Loucy (cell line): ENCODE measurements around the gene TTC7B.

Experiments
- EZH2phosphoT487 ChIP-seq: fragments of 200-600 bp; IDR thresholded peaks from 2 replicates; pipeline ENCODE4 v1.6.1; 2018; ENCODE audit warnings: antibody characterized with exemption, mild to moderate bottlenecking, moderate library complexity, borderline replicate concordance
- TF ChIP-seq, protein P1 (sequence below): fragments of 200-600 bp; sonication (generic); conservative IDR thresholded peaks from 2 replicates; pipeline ENCODE4 v1.5.1; 2014; ENCODE audit warnings: mild to moderate bottlenecking, antibody characterized with exemption, low read length

DNA sequence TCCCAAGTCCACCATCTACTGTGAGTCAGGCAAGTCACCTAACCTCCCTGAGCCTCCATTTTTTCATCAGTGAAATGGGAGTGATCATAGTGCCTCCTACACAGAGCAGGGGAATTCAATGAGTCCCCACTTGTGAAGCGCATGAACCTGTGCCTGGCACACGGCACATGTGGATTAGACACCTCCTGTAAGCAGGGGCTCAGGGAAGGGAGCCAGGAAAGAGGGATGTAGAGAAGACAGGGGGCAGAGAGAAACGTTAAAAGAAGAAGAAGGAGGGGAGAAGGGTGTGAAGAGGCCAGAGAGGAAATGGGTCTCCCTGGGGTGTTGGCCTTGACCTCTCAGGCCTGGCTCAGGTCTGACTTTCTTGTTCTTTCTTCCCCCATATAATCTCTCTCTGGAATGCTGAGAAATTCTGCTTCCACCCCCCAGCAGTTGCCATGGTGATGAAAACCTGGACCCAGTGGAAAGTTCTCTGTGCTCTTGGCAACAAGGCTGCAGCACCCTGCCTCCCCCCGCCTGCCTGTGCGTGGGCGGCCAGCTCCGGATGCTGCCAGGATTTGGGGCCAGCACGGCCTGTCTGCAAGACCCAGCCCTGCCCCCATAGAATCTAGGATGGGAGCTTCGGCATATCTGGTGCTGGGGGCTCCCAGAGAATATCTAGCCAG, 324.9 kb downstream of the TTC7B start:
- TF ChIP-seq, protein P1, sequence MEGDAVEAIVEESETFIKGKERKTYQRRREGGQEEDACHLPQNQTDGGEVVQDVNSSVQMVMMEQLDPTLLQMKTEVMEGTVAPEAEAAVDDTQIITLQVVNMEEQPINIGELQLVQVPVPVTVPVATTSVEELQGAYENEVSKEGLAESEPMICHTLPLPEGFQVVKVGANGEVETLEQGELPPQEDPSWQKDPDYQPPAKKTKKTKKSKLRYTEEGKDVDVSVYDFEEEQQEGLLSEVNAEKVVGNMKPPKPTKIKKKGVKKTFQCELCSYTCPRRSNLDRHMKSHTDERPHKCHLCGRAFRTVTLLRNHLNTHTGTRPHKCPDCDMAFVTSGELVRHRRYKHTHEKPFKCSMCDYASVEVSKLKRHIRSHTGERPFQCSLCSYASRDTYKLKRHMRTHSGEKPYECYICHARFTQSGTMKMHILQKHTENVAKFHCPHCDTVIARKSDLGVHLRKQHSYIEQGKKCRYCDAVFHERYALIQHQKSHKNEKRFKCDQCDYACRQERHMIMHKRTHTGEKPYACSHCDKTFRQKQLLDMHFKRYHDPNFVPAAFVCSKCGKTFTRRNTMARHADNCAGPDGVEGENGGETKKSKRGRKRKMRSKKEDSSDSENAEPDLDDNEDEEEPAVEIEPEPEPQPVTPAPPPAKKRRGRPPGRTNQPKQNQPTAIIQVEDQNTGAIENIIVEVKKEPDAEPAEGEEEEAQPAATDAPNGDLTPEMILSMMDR = no peak
- no peak for TF ChIP-seq EZH2phosphoT487
